NCI-H2107 (cell line): ENCODE results near the gene IGFBP5.

Experiments
- DNase-seq: peaks from one replicate; lab custom pipeline; 2025; lab: John Stamatoyannopoulos, UW

IGFBP5 gene

GRCh38 chr2:216714376-216714775 is 19.0 kb upstream of the IGFBP5 start:
- no peak for DNase-seq

- no peak for DNase-seq
These were observed 18.5 kb upstream of the IGFBP5 start for GRCh38 chr2:216713691-216714336.

DNA sequence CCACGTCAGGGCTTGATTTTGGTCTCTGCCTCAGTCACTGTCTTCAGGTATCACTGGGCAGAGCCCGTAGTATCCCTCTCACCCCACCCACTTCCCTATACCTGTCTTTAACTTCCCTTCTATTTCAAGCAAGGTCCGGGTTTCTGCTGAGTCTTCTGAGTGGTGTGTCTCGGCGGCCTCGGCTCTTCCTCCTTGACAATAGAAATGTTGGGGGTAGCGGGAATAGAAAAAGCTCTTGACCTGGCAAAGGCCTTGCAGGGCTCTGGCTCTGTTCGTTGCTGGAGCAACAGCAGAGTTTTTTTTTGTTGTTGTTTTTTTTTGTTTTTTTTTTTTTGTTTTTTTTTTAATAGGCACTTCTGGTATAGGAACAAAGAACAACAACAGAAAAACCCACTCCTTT is 16.0 kb upstream of the IGFBP5 start:
- no peak for DNase-seq

GRCh38 chr2:216710551-216711301 is 15.4 kb upstream of the IGFBP5 start:
- no peak for DNase-seq

DNA sequence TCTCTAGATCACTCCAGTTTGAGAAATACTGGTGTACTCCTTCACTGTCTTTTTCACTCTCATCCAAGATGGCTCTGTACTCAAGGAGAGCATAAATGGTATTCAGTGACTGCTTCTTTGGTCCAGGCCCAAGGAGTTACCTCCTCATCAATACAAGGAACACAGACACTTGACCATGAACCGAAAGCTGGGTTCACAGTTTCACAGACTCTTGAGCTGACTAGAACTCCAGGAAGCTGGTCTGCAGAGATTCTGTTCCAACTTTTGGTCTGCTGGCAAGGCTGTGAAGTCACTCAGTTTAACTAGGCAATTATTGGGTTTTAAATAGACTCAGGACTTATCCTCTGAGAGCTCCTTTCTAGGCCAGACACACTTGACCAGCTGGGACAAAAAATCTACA is 7.4 kb upstream of the IGFBP5 start:
- no peak for DNase-seq

DNA sequence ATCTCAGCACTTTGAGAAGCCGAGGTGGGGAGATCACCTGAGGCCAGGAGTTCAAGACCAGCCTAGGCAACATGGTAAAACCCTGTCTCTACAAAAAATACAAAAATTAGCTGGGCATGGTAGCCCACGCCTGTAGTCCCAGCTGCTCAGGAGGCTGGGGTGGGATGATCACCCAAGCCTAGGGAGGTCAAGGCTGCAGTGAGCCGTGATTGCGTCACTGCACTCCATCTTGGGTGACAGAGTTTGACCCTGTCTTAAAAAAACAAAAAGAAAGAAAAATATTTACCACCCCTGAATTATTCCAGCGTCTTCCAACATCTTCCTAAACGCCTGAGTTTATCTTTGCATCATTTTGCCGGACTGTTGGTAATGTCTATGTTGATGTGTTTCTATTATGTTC is 6.2 kb upstream of the IGFBP5 start:
- no peak for DNase-seq

- DNase-seq, result no peak
These were observed 5.4 kb upstream of the IGFBP5 start for GRCh38 chr2:216700781-216701180.

- peak; percentile 29 for DNase-seq
These were observed 4.8 kb upstream of the IGFBP5 start for GRCh38 chr2:216700088-216700567.

DNA sequence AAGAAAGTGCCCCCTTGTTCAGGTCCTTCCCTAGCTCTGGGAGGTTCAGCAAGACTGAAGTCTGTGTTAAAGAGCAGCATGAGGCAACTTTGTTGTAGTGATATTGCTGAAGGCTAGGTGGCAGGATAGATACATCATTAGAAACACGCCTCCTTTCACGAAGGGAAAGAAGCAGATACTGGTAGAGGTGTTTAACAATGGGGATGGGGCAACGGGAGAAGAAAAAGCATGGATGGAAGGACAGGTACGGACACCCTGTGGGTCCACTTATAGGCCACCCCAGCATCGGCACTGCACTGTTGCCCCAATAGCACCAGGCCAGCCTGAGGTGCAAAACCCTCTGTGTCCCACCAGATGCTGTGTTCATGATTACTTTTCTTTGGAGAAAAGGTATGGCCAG is 3.5 kb upstream of the IGFBP5 start:
- DNase-seq, result no peak

GRCh38 chr2:216698293-216698692 is 2.9 kb upstream of the IGFBP5 start:
- DNase-seq, result no peak

GRCh38 chr2:216696751-216697560 is 1.6 kb upstream of the IGFBP5 start:
- no peak for DNase-seq

GRCh38 chr2:216696321-216696720 is 972 bp upstream of the IGFBP5 start:
- no peak for DNase-seq

DNA sequence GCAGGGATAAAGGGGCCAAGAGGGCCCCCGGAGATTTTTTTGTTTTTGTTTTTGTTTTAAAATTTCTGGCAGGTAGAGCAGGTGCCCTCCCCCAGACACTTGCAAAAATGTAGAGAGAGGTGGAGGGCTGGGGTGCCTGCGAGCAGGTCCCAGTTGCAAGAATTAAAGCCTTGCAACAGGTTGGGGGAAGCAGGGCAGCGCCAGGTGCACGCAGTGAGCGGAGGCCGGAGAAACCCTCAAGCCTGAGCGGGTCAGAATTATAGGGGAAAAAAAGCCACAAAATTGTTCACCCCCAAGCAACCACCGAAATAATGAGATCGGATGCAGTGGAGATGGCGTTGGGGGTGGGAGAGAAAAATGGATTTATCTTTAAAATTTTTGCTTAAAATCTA is 527 bp downstream of the IGFBP5 start:
- no peak for DNase-seq

DNA sequence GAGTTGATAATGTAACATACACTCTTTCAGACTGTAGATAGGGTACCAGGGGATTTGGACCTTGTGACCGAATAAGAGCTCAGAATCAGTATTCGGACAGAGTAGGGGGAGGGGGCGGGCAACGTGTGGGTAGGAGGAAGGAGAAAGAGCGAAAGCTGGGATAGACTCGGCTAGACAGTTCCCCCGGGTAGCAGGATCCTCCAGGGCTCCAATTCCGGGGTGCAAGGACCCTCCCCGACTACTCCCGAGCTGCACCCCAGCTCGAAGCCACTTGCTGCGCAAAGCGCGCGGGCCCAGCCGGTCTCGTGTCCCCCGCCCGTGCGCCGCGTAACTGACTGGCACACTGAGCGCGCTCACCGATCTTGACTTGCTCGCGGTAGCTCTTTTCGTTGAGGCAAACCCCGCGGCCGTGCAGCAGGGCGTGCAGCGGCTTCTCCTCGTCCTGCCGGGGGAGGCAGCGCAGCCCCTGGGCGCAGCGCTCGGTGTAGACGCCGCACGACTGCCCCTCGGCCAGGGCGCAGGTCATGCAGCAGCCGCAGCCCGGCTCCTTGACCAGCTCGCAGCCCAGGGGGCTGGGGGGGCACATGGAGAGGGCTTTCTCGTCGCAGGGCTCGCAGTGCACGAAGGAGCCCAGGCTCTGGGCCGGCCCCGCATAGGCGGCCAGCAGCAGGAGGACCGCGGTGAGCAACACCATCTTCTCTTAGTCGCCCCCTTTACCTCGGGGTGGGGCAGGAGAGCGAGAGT is 1.1 kb downstream of the IGFBP5 start:
- DNase-seq, result peak; percentile 77

DNA sequence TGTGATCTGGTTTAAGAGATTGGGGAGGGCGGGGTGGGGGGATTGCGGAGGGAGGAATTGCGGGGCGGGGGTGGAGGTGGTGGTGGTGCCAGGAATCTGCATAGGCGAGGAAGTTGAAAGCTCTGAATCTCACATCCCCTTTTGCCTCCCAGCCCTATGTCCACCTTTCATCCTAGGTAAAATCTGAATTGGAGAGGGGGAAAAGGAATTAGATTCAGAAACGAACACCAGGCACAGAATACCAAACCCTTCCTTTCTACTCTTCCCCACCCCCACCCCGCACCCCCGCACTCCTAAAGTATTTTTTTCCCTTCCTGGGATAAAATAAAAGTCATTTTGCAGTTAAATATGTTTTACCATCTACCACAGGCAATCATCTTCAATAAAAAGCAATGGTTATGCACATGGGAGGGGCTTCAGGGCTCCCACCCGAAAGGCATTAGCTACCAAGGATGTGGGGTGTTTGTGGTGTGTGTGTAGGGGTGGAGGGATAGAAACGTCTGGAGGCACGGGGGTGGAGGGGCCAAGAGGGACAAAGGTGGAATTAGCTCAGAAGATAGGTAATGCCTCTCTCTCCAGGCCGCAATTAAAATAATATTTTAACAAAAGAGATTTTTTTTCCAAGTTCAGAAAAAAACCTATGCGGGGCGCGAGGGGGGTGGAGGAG is 1.8 kb downstream of the IGFBP5 start:
- no peak for DNase-seq

DNA sequence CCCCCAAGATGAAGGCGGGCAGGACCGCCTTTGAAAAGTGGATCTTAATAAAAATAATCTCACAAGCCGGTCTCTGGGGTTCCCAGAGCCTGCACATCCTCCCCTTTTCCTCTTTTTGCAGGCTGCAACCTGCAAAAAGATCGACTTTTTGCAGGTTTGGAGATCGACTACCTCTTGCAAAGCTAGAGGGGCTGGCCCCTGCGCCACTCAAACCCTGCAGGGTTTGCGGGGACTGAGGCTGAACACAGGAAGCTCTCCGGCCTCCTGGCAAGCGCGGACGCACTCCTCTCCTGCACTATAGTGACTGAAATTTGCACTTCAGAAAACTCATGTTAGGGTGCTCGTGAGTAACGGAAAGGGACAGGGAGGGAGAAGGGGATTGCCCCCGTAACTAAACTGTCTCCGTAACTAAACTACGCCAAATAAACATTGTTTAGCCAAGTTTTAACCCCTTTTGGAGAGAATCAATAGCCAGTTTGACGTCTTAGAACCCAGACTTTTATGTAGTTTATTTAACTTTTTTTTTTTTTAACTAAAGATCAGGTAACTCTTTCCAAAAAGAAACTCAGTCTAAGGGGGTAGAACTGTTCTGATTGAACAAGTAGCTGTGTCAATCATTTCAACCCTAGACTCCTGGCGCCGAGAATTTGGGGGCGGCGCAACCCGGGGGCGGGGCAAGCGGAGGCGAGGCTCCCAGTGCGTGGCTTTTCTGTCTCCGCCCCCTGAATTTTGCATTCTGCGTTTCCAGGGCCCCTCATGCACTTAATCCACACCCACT is 2.5 kb downstream of the IGFBP5 start:
- peak; percentile 62 for DNase-seq

- DNase-seq, result peak; percentile 51
These were observed 4.3 kb downstream of the IGFBP5 start for GRCh38 chr2:216690853-216691741.

DNA sequence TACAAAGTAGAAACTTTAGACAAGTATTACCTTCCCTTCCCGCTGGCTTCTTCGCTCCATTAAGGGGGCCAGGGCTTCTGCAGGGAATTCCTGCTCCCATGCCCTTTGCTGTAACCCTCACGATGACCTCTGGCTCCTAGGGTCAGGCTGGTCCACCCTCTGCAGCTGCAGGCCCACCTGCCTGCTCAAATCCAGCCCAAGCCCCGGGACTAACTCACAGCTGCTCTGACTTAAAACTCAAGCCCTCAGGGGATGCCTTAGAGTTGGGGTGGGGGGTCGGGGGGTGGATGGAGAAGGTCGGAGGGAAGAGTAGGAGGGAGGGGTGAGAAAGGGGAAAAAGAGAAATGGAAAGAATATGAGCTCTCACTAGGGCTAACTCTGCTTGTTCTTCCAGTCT is 4.9 kb downstream of the IGFBP5 start:
- no peak for DNase-seq

DNA sequence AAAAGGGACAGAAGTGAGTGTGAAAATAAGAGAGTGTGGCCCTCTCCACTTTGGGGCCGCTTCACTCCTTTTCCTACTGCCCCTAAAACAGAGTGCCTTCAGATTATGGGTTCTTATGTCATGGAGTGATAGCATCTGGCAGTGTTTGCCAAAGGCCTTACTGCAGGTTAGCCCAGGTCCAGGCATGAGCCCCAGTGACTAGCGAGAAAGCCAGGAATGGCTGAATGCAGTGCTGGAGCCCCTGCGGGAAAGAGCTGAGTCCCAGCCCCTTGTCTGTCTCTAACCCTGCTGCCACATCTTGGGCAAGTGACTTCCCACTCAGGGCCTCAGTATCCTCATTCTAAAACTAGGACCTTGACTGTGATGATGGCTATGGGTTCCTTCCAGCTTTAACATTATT is 6.0 kb downstream of the IGFBP5 start:
- DNase-seq, result no peak
